ENCODE measurements around the gene TXNDC5. TPM values are rescaled to one million over a fixed set of nuclear protein-coding genes. Genes with fewer than 3 reads are reported as not detected.

TXNDC5 gene
- total and polyA plus RNA-seq, 12 donors, result 26.5 to 78.0 (median 38.3) TPM

DNA sequence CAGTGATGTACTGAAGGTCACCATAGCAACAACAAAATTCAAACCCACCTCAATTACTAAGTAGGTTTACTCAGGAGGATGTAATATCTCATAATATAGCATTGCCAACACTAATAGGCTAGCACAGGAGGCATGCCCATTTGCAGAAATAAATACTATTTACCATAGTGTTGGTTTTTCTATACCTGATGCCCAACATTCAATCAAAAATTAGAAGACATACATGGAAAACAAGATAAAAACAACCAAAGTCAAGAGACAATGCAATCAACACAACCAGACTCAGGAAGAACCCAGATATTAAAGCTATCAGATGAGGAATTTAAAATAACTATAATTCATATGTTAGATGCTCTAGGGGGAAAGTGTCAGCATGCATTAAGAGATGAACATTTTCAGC, 14.3 kb upstream of the TXNDC5 start:
- DNase-seq (no peak), ATAC-seq (no peak)
- H3K9me3 ChIP-seq, result peaks cover 0 to 19% (median 5%) of the 10 kb centered on the region in 11 donors

DNA sequence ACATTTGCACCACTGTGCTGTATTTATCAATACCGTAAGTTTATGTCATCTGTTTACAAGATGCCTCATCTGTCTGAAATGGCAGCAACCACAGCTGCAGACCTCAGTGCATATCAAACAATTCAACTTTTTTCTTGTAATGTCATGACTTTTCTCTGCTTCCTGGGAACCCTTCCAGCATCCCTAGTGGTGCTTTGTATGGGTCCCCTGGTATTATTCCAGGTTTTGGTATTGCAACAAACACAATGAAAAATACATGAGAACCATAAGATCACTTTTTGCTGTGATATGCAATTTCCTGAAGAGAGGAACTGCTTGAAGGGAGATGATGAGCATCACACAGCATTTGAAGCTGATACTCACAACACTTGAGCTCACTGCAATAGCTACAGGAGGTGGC, 12.0 kb upstream of the TXNDC5 start:
- Histone ChIP-seq H3K27ac (no peak overlapping the region), H3K9me3 (peaks cover 0 to 19% (median 5%) of the 10 kb centered on the region in 11 donors), H3K27me3 (peaks cover 0 to 6% (median 0%) of the 10 kb centered on the region in 7 donors), H3K4me3 (no peak overlapping the region), H3K36me3 (no peaks in the 10 kb centered on the region), H3K4me1 (no peaks in the 10 kb centered on the region)
- DNase-seq, result no peak
- no peak for ATAC-seq
- intact Hi-C loops (cut with DNase I), result no loop called here
- TF ChIP-seq CTCF (IDR thresholded peaks at IDR 0.05), result no peak
- 75 to 77% methylated on average over 1 of the region's 1 CpG for WGBS, 2 donors

More for the DNA sequence above, 14.3 kb upstream of the TXNDC5 start:
- H3K4me1 ChIP-seq, result no peaks in the 10 kb centered on the region
- no peak overlapping the region for H3K27ac ChIP-seq
- no peaks in the 10 kb centered on the region for H3K36me3 ChIP-seq
- H3K4me3 ChIP-seq, result no peak overlapping the region
- peaks cover 0 to 2% (median 0%) of the 10 kb centered on the region in 7 donors for H3K27me3 ChIP-seq
- TF ChIP-seq CTCF (IDR thresholded peaks at IDR 0.05), result no peak
- intact Hi-C loops (cut with DNase I), result no loop called here

- DNase-seq, result no peak
- peaks cover 0 to 6% (median 0%) of the 10 kb centered on the region in 7 donors for H3K27me3 ChIP-seq
- H3K4me3 ChIP-seq, result no peak overlapping the region
- H3K36me3 ChIP-seq, result no peaks in the 10 kb centered on the region
- intact Hi-C loops (cut with DNase I), result no loop called here
- peaks cover 0 to 19% (median 5%) of the 10 kb centered on the region in 11 donors for H3K9me3 ChIP-seq
- no peaks in the 10 kb centered on the region for H3K4me1 ChIP-seq
- no peak overlapping the region for H3K27ac ChIP-seq
- 52 to 59% methylated on average over 5 of the region's 5 CpGs for WGBS, 2 donors
- no peak for TF ChIP-seq CTCF (IDR thresholded peaks at IDR 0.05)
- ATAC-seq, result peak in 4 of 8 donors; percentile 28 to 53 (median 34)
Observed at GRCh38 chr6:7921632-7922092, 11.1 kb upstream of the TXNDC5 start.

GRCh38 chr6:7921046-7921445, 10.5 kb upstream of the TXNDC5 start:
- no peaks in the 10 kb centered on the region for H3K36me3 ChIP-seq
- ATAC-seq (no peak), DNase-seq (no peak)
- no peak overlapping the region for H3K27ac ChIP-seq
- no peak overlapping the region for H3K4me3 ChIP-seq
- peaks cover 0 to under 1% (median 0%) of the 10 kb centered on the region in 9 donors for H3K4me1 ChIP-seq
- peaks cover 0 to 17% (median 5%) of the 10 kb centered on the region in 11 donors for H3K9me3 ChIP-seq
- intact Hi-C loops (cut with DNase I), result no loop called here
- 66% methylated on average over 4 of the region's 4 CpGs for WGBS, 2 donors
- peaks cover 0 to 6% (median 0%) of the 10 kb centered on the region in 7 donors for H3K27me3 ChIP-seq
- no peak for TF ChIP-seq CTCF (IDR thresholded peaks at IDR 0.05)
